HG02571 (cell line): ENCODE results near the gene VTI1A.
"Not testable (repeated sequence)": the region's sequence is repeated elsewhere in the genome, so short reads cannot be mapped to it uniquely, and the experiment has no call there.

ENCODE experiments used
- ATAC-seq: cut with Tn5 transposase; IDR thresholded peaks from one replicate; pipeline ENCODE4 v1.9.1; 2021; ENCODE audit warnings: mild to moderate bottlenecking, moderate library complexity; ENCODE audit not compliant: unreplicated experiment

VTI1A gene

GRCh38 chr10:112712536-112712935 lies 265.5 kb downstream of the VTI1A start:
- ATAC-seq: no peak

GRCh38 chr10:112713411-112713810 lies 266.4 kb downstream of the VTI1A start:
- no peak for ATAC-seq

GRCh38 chr10:112715581-112715980 lies 268.6 kb downstream of the VTI1A start:
- no peak for ATAC-seq

DNA sequence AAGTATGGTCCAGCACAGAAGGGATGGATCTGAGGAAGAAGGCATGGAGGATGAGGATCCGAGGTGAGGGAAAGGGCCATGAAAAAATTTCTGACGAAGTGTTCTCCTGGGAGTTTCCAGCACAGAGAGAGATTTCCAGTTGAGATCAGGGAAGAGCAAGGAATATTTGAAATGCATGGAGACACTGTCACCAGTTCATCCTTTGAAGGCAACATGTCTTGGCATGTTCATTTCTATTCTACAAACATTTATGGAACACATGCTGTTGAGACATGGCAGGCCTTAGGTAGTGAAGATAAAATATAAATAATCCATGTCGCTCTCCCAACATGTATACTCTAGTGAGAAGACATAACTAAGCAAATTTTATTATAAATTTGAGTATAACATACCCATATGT lies 269.1 kb downstream of the VTI1A start:
- ATAC-seq: no peak

DNA sequence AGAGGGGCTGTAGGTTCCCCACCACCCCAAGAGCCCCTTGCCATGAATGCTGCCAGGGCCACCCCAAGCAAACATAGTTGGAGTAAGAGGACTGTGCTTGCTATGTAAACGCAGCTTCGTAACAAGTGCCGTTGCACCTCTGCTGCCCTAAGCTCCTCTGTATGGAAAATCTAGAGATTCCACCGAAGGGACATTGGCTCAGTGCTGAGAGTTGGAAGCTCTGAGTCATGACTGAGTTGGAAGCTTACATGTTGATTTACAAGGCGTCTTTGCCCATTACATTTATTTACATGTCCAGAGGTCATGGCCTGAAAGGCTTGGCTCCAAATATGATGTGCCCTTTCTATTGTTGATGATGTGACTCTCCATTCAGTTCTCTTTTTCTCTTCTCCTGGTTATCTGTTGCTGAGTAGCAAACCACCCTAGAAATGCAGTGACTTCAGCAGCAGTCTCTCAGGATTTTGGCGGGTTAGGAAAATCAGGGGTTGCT lies 270.0 kb downstream of the VTI1A start:
- ATAC-seq: no peak

- no peak for ATAC-seq
Observed at GRCh38 chr10:112720178-112720577, 273.2 kb downstream of the VTI1A start.

DNA sequence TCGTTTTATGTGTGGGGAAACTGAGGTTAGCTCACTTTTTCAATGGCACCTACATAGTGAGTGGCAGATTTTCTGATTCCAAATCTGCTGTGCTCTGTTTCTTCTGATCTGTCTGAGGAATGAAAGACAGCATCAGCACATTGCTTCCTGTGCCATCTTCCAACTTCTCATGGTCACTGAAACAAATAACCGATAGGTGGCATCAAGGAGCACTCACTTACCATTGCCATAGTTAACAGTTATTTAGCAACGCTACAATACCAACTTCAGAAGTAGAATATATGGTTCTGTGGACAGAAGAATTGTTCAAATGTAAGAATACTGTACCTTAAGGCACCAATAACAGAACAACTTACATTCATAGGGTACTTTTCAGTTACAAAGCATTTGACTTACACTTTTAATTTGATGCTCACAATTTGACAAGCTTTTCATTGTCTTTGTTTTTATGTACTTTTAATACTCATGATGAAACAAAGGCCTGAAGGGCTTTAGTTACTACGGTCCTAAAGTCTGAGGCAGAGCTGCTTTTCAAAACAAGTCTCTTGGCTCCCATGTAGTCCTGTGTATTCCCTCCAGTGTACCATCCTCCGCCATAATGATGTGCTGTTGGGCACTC lies 274.2 kb downstream of the VTI1A start:
- no peak for ATAC-seq

GRCh38 chr10:112722758-112723157 lies 275.7 kb downstream of the VTI1A start:
- ATAC-seq: no peak

GRCh38 chr10:112723876-112724275 lies 276.9 kb downstream of the VTI1A start:
- no peak for ATAC-seq

- ATAC-seq: no peak
Observed at GRCh38 chr10:112724404-112724991, 277.5 kb downstream of the VTI1A start.

- no peak for ATAC-seq
Observed at GRCh38 chr10:112728118-112728883, 281.3 kb downstream of the VTI1A start.

DNA sequence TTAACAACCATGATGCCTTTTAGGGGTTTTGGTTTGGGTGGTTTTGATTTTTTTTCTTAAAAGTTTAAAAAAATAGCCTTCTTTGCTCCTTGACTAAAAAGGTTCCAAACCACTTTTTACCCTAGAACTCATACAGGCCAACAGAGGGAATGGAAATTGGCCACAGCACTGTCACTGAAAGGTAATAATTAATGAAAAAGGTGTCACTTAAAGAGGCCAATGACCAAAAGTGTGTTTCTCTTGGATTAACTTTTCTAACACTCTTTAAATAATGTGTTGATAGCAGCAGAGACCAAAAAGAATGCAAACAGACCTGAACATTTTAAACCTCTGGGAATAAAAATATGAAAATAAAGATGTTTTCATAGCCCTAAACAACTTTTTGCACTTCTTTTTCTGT lies 282.0 kb downstream of the VTI1A start:
- ATAC-seq: no peak

GRCh38 chr10:112731450-112731849 lies 284.4 kb downstream of the VTI1A start:
- not testable (repeated sequence) for ATAC-seq

- no peak for ATAC-seq
Observed at GRCh38 chr10:112732277-112732921, 285.4 kb downstream of the VTI1A start.

GRCh38 chr10:112735041-112735695 lies 288.2 kb downstream of the VTI1A start:
- no peak for ATAC-seq

GRCh38 chr10:112738606-112739591 lies 291.9 kb downstream of the VTI1A start:
- ATAC-seq: no peak

GRCh38 chr10:112739592-112740353 lies 292.8 kb downstream of the VTI1A start:
- ATAC-seq: no peak

- no peak for ATAC-seq
Observed at GRCh38 chr10:112741830-112742402, 294.9 kb downstream of the VTI1A start.
